HG03575 (cell line): ENCODE data around the gene LHFPL2.
"Not testable (repeated sequence)": the region's sequence is repeated elsewhere in the genome, so short reads cannot be mapped to it uniquely, and the experiment has no call there.

Source experiments
- ATAC-seq: cut with Tn5 transposase; IDR thresholded peaks from one replicate; pipeline ENCODE4 v1.9.1; 2021; ENCODE audit not compliant: unreplicated experiment, insufficient number of reproducible peaks, low FRiP score; ENCODE audit errors: extremely low read depth

Gene LHFPL2

DNA sequence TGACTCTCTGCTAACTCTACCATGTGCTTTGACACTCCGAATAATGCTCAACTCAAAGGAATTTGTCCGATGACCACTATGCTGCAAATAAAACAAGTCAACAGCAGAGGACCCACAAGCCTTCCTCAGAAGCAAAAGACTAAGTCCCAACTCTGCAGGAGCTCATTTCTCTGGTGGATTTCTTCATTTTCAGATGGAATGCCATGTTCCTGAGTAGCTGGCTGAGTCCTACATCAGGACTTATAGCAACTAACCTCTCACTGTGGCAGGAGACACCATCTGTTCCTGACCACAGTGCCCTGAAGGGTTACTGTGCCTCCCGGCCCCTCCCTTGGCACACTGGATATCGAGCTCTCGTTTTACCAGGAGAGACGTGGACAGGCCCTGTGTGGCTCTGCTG, 20.8 kb downstream of the LHFPL2 start:
- ATAC-seq, result no peak

DNA sequence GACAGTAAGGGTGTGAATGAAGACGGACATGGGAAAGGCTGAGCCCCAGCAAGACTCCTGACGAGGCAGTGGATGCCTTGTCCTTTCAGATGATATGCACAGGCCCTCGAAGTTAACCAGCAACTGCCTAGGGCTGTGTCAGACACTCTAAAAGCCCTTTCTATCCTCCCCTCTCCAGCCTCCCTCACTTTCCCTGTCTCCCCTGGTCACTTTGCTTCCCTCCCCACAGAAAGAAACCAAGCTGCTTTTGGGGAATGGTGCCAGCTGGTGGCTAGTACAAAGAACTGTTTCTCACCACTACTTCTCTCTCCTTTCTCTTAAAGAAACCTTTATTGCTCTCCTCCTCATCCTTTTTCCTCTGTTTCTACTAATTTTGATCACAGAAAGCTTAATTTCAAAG, 21.4 kb downstream of the LHFPL2 start:
- ATAC-seq, result no peak

DNA sequence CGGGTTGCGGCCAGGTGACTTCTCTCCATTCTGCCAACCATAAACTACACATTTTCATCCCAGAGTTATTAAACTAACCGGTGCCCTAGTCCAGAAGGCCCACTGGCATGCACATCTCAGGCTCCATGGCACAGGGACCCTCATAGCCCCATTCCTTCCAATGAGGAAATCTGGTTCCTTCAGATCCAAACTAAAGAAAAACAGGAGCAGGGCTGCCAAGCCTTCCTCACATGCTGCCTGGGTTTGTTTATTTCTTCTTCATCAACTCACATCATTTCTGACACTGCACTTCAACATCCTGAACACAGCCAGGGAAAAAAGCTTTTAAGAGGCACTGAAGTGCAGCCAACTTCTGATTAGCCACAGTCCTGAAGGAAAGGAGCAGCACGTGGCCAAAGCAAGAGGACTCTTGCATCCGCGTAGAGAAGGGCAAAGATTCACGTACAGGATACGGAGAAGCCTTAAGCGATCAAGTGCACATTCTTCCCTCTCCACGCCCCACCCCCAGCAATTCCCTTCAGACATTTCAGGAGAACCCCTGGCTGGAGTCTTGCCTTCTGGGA, 22.5 kb downstream of the LHFPL2 start:
- no peak for ATAC-seq

GRCh38 chr5:78624992-78625391, 23.6 kb downstream of the LHFPL2 start:
- no peak for ATAC-seq

GRCh38 chr5:78624011-78624541, 24.5 kb downstream of the LHFPL2 start:
- ATAC-seq, result no peak

DNA sequence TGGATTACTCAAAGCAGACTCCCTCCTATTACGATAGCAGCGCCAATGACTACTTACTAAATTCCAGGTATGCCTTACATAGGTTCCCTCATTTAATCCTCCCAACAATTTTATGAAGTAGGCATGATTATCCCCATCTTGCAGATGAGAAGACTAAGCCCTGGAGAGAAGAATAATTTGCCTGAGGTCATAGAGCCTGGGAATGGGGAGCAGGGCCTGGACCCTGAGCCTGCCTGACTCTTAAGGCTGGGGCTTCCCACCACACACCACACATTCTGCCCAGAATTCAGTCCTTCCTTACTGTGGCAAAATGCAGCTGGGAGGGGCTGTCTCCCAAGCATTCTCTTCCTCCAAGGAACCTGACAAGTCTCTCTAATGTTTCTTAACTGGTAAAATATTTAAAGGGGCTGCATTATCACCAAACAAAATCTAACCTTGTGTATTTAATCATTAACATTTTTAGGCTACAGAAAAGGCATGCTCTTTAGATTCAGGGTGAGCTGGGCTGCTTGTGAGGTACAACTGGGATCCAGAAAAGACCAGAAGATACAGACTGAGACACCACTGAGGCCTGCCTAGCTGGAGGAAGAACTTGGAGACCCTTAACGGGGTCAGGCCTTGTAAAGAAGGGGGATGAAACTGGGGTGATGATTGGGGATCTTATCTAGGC, 26.1 kb downstream of the LHFPL2 start:
- ATAC-seq, result no peak

- no peak for ATAC-seq
These were observed 27.3 kb downstream of the LHFPL2 start for GRCh38 chr5:78621291-78621738.

DNA sequence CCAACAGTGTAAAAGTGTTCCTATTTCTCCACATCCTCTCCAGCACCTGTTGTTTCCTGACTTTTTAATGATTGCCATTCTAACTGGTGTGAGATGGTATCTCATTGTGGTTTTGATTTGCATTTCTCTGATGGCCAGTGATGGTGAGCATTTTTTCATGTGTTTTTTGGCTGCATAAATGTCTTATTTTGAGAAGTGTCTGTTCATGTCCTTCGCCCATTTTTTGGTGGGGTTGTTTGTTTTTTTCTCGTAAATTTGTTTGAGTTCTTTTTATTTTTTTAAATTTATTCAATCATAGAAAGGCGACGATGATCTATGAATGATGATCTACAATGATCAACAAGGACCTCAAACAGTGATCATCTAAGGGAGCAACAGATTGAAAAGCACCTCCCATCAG, 28.5 kb downstream of the LHFPL2 start:
- not testable (repeated sequence) for ATAC-seq

DNA sequence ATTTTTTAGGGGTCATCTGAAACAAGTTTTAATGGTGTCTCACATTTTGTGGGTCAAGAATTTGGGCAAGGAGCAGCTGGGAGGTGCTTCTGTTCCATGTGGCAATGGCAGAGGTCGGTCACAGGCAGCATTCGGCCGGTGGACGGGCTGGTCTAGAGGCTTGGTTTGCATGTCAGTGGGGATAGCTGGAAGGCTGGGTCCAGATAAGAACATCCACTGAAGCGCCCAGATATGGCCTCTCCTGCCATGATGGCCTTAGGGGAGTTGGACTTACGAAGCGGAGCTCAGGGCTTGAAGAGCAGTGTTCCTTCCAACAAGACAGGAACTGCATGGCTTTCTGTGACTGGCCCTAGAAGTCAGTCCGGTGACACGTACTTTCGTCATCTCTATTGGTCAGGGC, 30.3 kb downstream of the LHFPL2 start:
- no peak for ATAC-seq

- ATAC-seq, result no peak
These were observed 32.9 kb downstream of the LHFPL2 start for GRCh38 chr5:78615697-78616096.

DNA sequence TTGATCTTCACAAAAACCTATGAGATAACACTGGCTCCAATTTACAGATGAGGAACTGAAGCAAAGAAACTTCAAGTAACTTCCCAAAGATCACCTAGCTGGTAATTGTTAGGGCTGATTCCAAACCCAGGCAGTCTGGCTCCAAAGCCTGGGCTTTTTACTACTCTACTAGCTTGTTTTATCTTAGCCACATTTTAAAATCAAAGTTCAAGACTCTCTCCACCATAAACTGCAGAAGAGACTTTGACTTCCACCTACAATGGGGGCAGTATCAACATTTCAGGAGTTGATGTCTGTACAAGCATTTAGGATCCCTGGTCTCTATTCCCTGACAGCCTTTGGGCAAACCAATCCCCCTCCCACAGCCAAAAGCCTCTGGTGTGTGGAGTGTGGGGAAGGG, 33.8 kb downstream of the LHFPL2 start:
- ATAC-seq, result no peak

- no peak for ATAC-seq
These were observed 34.8 kb downstream of the LHFPL2 start for GRCh38 chr5:78613756-78614155.

DNA sequence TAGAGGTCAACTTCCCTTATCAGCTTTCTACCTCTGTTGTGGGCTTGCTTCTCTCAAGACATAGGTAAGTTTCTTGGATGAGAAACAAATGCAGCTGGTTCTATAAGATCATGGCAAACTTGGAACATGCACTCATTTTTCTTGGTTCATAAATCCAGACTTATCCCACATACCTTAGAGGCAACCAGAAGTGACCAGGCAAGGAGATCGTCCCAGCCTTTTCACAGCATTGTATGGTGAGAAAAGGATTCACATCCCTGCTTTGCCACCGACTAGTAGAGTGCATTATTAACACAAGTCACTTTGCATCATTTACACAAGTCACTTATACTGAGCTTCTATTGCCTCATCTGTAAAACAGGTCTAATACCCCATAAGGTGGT, 35.4 kb downstream of the LHFPL2 start:
- ATAC-seq, result no peak

GRCh38 chr5:78612227-78613150, 36.1 kb downstream of the LHFPL2 start:
- ATAC-seq, result no peak

DNA sequence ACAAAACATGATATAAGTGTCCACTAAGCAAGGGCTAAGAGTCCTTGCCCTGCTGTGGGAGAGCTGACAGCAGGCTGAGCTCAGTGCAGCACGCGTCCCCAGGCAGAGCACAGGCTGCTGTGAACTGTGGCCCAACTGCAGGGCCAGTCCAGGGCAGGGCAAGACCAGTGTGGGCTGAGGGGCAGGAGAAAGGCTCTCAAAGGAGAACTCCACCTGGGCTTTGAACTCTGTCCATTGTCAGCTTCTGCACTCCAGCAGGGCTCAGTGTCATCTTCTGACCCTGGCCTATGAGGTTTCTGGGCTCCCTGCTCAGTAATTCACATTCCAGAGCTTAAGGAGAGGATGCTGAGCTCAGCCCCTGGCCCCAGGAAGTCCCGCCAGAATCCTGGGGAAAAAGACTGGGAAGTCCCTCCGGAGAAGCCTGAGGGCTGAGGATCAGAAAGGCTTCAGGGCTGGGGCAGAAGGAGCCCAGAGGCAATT, 37.4 kb downstream of the LHFPL2 start:
- ATAC-seq, result no peak

DNA sequence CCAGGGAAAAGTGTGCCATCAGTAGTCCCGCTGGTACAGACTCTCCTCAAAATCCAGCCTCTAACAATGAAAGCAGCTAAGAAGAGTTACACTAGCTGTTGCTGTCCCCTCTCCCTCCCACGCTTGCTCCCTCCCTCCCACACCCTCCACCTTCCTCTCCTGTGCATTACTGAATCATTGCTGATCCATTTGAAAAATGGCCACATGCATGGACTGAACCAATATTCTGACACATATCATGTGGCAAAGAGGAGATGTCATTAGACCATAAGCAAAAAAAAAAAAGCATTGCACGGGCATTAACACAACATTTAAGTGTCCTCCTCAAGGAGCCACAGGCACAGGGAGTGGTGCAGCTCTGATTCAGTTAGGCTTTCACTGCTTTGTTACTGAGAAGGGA, 37.9 kb downstream of the LHFPL2 start:
- no peak for ATAC-seq

DNA sequence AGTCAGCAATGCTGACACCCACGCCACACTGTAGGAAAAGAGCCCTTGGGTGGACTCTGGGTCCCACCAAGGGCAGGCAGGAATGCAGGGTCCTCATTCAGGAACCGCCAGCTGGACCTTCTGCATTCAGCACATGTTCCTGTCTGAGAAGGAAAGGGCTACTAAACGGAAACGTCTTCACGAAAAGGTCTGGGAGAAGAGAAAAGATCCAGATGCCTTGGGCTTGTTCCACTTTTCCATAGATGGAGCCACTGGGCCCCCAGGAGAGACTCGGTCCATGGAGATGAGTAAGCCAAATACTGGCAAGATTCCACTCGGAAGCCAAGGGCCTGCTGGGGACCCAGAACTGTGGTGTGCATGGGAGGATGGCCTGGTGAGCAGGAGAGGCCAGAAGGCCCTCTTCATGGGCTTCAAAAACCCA, 38.4 kb downstream of the LHFPL2 start:
- no peak for ATAC-seq

DNA sequence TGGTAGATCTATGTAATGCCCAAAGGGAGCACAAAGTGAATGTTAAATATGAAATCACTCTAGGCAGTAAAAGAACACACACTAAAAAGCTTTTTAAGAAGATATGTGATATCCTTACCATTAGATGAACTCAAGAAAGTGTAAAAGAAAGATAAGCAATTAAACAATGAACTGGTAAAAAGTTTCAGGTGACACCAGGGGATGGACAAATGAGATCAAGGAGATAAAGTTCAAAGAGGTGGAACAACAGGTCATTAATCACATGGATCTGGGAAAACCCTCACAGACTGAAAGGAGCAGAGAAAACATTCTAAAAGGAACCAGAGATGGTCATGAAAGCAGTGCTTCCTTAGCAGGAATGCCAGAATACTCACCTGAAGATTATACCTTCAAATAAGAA, 40.7 kb downstream of the LHFPL2 start:
- no peak for ATAC-seq

GRCh38 chr5:78606241-78606640, 42.3 kb downstream of the LHFPL2 start:
- no peak for ATAC-seq

DNA sequence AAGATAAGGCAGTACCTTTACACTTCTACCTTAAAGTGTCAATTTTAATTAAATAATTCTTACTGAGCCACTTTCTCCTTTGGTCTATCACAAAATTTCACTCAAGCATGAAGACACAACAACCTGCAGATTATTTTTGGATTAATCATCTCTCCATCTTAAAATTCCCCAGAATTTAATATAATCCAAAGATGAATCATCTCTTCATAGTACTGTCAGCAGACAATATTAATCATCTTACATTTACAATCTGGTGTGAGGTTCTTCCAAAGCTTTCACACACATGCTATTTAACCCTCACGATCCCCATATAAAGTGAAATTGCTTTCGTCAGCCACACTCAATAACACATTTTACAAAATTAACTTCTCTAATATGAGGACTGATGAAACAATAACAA, 43.0 kb downstream of the LHFPL2 start:
- no peak for ATAC-seq
